ENCODE results near the gene KLF18.

DNA sequence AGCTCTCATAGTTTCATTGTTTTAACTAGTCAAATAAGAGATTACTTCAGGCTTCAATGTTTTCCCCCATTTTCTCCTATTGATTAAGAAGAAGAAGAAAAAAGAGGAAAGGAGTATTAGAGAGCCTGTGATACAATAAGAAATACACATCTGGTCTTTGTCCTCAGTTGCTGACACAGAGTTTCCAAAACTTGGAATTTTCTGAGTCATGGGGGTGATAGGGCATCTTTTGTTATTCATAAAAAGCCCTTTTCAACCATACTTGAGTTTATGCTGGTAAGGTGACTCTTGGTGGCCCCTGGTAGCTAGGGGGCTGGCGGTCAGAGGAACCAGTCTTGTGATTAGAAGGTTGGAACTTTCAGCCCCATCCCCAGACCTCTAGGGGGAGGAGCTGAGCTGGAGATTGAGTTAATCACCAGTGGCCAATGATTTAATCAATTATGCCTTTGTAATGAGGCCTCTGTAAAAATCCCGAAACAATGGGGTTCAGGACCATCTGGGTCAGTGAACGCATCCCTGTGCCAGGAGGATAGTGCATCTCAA lies 28.9 kb upstream of the KLF18 start:
- TF ChIP-seq CTCF (IDR thresholded peaks at IDR 0.05): no peak
- TF ChIP-seq POLR2A (IDR thresholded peaks at IDR 0.05): no peak
- TF ChIP-seq EP300 (IDR thresholded peaks at IDR 0.05): no peak

All from ovary (tissue), 3 donors.